OCI-M1 (cell line): Measurements from ENCODE around the gene SEPTIN12.
A peak's percentile ranks its signal among the peaks of the same experiment; 100 is the strongest.
"Not testable (repeated sequence)": the region's sequence is repeated elsewhere in the genome, so short reads cannot be mapped to it uniquely, and the experiment has no call there.

ENCODE experiments used
- DNase-seq: peaks from one replicate; lab custom pipeline; 2025; lab: John Stamatoyannopoulos, UW

The SEPTIN12 gene

GRCh38 chr16:4752351-4753100 lies 35.6 kb downstream of the SEPTIN12 start:
- no peak for DNase-seq

GRCh38 chr16:4750896-4751295 lies 37.2 kb downstream of the SEPTIN12 start:
- no peak for DNase-seq

DNA sequence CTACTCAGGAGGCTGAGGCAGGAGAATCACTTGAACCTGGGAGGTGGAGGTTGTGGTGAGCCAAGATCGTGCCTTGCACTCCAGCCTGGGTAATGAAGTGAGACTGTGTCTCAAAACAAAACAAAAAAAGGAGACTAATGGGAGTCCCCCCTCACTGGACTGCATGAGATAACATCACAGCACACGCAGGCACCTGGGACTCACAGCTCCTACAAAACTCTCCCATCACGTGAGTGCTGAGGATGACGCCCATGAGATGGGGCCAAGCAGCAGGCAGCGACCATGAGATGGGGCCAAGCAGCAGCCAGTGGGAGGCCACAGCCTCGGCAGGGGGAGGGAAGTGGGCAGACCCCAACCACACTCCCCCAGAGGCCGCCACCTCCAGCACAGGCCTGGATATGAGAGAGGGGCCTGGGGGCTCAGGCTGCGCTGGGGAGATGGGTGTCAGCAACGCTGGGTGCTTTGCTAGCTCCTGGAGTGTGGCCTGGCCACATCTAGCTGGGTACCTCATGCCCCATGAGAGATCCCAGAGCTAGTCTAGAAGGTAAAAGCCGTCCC lies 38.4 kb downstream of the SEPTIN12 start:
- DNase-seq: no peak

- DNase-seq: no peak
These were observed 39.3 kb downstream of the SEPTIN12 start for GRCh38 chr16:4748682-4749411.

DNA sequence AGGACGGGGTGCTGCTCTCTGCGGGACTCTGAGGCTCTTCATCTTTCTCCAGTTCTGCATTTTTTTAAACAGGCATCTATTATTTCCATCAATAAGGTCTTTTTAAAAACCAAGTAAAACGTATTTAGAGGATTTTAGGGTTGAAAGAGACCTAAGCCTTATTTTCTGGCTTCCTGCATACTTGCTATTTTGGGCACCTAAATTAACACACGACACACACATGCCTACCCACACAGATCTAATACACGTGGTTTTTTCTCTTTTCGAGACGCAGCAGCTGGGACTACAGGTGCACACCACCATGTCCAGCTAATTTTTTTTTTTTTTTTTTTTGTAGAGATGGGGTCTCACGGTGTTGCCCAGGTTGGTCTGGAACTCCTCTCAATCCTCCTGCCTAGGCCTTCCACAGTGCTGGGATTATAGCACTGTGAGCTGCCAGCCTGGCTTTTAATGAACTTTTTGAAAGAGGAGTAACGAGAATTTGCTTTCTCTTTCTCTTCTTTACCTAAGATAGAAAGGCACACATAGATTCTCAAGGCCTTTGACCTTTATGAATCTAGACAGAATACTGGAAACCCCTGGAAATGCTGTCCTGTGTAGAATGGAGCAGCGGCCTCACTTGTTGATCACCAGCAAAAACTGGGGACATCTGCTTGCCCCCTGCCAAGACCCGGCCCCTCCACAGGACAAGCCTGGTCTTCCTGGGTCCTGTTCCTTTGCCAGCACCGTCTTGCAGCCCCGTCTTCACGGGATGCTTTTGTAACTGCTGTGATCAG lies 40.1 kb downstream of the SEPTIN12 start:
- no peak for DNase-seq

GRCh38 chr16:4746991-4747574 lies 41.1 kb downstream of the SEPTIN12 start:
- no peak for DNase-seq

DNA sequence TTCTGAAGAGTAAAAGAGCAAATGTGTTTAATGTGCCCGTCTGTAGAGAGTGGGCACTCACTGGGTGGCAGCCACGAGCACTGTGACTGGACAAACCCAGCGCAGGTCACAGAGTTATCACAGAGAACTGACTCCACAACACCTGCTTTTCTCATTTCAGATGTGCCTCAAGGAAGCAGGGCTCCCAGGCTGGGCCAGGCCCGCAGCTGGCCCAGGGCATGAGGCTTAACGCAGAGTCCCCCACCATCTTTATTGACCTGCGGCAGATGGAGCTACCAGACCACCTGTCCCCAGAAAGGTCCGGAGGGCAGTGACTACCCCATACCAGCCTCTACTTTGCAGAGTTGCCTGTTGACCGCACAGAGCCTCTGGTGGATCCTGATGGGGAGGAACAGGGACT lies 41.9 kb downstream of the SEPTIN12 start:
- DNase-seq: no peak

GRCh38 chr16:4745274-4745569 lies 42.9 kb downstream of the SEPTIN12 start:
- DNase-seq: no peak

GRCh38 chr16:4744555-4745273 lies 43.4 kb downstream of the SEPTIN12 start:
- no peak for DNase-seq

- DNase-seq: no peak
These were observed 44.8 kb downstream of the SEPTIN12 start for GRCh38 chr16:4743226-4743878.

- DNase-seq: not testable (repeated sequence)
These were observed 49.8 kb downstream of the SEPTIN12 start for GRCh38 chr16:4738370-4738769.

- no peak for DNase-seq
These were observed 50.6 kb downstream of the SEPTIN12 start for GRCh38 chr16:4737545-4737944.

GRCh38 chr16:4736546-4736945 lies 51.6 kb downstream of the SEPTIN12 start:
- no peak for DNase-seq

- peak; percentile 87 for DNase-seq
These were observed 53.2 kb downstream of the SEPTIN12 start for GRCh38 chr16:4734730-4735535.

GRCh38 chr16:4734063-4734729 lies 53.9 kb downstream of the SEPTIN12 start, which contains the start of the genes ANKS3 and DNAAF8:
TSS of gene ANKS3 (minus strand) at chr16:4734271. CDS start at chr16:4730149, 4,122 bp downstream.
TSS of gene DNAAF8 (plus strand) at chr16:4734537. CDS start at chr16:4736515, 1,978 bp downstream.
- DNase-seq: peak; percentile 95

DNA sequence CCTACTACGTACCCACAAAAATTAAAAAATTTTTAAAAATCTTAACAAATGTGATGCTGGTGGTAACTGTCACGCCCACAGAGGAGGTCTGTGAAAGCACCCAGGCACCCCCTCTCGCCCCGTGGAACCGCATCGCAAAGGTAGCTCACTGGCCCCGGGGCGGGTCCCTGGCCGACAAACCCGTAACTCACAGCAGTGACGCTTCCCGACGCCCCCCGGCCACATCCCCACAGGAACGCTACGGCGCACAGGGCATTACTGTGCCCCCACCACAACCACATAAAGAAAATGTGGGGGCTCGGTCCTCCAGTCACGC lies 54.4 kb downstream of the SEPTIN12 start:
- no peak for DNase-seq

DNA sequence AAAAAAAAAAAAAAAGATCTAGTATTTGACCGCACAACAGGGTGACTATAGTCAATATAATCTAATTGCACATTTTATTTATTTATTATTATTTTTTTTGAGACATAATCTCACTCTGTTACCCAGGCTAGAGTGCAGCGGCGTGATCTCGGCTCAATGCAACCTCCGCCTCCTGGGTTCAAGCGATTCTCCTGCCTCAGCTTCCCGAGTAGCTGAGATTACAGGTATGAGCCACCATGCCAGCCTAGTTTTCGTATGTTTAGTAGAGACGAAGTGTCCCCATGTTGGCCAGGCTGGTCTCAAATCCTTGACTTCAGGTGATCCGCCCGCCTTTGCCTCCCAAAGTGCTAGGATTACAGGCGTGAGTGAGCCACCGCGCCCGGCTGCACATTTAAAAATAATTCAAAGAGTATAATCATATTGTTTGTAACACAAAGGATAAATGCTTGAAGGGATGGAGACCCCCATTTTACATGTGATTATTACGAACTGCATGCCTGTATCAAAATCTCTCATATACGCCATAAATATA lies 54.9 kb downstream of the SEPTIN12 start:
- DNase-seq: no peak

- DNase-seq: no peak
These were observed 58.3 kb downstream of the SEPTIN12 start for GRCh38 chr16:4729876-4730275.

DNA sequence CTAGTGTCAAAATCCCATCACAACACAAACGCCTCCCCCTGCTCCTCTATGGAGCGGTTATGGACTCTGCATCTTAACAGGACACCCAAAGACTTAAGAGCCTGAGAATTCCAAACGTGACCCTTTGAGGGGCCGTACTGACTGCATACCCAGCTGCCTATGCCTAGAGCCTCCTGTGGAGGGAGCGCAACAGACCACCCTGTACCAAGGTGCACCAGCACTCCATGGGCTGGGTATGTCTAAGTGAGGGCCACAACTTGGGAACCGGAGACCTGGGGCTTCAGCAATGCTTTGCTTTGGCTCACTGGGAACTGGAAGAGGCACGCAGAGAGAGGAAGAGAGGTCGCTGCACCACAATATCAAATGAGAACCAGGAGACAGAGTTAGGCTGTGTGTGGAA lies 59.5 kb downstream of the SEPTIN12 start:
- DNase-seq: no peak
